ENCODE results near the gene IZUMO4. TPM values are rescaled to one million over a fixed set of nuclear protein-coding genes. Genes with fewer than 3 reads are reported as not detected.

IZUMO4 gene
- total RNA-seq, 2 experiments from 2014 or later = 17.4 to 17.9 TPM

DNA sequence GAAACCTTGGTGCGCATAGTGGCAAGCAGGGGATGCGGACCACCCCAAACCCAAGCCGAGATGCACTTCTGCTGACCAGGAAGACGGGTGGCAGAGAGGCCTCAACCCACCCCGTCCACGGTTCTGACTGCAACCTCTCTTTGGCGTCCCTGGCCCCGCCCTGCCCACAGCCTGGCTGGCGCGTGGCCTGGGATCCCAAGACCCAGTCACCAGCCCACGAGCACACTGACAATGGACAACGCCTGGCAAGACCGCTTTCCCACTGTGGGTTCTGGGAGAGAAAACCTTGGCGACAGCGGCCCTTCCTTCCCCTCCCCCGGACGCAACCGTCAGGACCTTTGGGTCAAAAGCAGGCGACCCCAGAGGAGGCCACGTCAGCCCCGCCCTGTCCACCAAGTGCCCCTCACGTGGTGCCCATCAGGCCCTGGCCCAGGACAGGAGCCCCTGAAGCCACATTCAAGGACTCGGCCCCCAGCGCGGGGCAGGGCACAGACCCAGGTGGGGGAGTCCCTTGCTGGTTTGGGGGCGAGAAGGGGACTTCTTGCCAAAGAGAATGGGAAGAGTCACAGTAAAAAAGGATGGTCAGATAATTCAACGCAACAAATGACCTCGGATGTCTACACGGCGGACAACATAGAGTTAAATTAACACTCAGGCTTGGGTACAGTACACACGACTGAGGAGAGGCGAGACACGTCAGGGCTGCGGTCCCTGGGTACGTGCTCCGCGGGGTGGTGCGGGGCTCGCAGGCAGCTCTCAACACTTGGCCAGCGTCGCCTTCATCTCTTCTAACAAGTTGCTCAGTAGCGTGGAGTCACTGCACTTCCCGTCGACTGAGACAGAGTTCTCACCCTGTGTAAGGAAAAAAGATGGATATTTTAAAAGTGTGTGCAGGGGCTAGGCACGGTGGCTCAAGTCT lies 5.0 kb downstream of the IZUMO4 start:
- CTCF ChIA-PET = no interaction called here
- H3K27me3 Mint-ChIP-seq = no peaks in the 10 kb centered on the region
- ATAC-seq (ENCODE audit: poor library complexity) = no peak

DNA sequence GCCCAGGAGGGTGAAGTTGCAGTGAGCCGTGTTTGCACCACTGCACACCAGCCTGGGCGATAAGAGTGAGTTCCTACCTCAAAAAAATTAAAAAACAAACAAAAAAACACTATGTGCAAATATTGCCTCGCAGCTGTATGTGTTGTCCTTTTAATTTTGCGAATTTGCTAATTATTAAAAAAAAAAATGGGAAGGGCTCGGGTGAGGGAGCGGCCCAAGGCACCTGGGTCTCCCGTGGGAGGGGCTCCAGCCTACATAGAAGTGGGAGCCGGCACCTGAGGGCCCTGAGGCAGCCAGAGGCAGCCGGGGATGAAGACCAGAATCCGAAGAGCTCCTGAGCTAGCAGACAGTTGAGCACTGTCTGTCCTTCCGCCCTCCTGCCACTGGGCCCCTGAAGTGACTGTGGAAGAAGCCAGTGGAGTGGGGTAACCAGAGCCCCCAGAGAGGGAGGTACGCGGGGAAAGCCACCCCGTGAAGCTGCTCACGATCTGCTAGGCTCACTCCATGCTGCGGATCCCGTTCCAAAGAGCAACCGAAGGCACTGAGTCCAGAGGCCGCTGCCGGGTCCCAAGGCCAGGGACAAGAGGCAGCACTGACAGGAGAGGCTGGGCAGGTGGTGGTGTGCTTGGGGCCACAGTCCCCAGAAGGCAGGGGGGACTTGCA lies 6.5 kb downstream of the IZUMO4 start:
- Mint-ChIP-seq H3K27me3 (no peaks in the 10 kb centered on the region), H3K4me1 (ENCODE audit: low read depth) (no peaks in the 10 kb centered on the region), H3K4me3 (no peak overlapping the region), H3K27ac (no peak overlapping the region), H3K36me3 (ENCODE audit: low read depth) (peaks cover 60% of the 10 kb centered on the region), H3K9me3 (no peaks in the 10 kb centered on the region)
- Histone ChIP-seq H3K4me3 (ENCODE audit: low read length) (no peak overlapping the region), H3K27ac (ENCODE audit: low read depth in 1 of 2, low read length in 2 of 2) (no peak overlapping the region), H3K4me1 (ENCODE audit: insufficient read depth, low read length) (peaks cover 4% of the 10 kb centered on the region), H3K27me3 (ENCODE audit: control insufficient read depth in 1 of 2, insufficient read depth in 2 of 2, low read length in 2 of 2) (no peaks in the 10 kb centered on the region), H3K36me3 (ENCODE audit: insufficient read depth, low read length) (peaks cover 69% of the 10 kb centered on the region), H3K9me3 (ENCODE audit: control insufficient read depth in 1 of 2, insufficient read depth in 1 of 2, low read length in 2 of 2) (peaks cover 4 to 18% of the 10 kb centered on the region in 2 experiments)
- ATAC-seq (ENCODE audit: poor library complexity) (no peak), DNase-seq (no peak)
- POLR2A ChIA-PET = interaction anchor here (0.6 kb wide), 1 partner anchor 173 kb away, joined by 3 read pairs; no protein-coding TSS in a partner anchor
- TF ChIP-seq, protein P1, sequence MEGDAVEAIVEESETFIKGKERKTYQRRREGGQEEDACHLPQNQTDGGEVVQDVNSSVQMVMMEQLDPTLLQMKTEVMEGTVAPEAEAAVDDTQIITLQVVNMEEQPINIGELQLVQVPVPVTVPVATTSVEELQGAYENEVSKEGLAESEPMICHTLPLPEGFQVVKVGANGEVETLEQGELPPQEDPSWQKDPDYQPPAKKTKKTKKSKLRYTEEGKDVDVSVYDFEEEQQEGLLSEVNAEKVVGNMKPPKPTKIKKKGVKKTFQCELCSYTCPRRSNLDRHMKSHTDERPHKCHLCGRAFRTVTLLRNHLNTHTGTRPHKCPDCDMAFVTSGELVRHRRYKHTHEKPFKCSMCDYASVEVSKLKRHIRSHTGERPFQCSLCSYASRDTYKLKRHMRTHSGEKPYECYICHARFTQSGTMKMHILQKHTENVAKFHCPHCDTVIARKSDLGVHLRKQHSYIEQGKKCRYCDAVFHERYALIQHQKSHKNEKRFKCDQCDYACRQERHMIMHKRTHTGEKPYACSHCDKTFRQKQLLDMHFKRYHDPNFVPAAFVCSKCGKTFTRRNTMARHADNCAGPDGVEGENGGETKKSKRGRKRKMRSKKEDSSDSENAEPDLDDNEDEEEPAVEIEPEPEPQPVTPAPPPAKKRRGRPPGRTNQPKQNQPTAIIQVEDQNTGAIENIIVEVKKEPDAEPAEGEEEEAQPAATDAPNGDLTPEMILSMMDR (IDR thresholded peaks at IDR 0.05) = no peak
- CTCF ChIA-PET = no interaction called here
- intact Hi-C loops (cut with DNase I, micrococcal nuclease) = no loop called here

More for the DNA sequence above, 5.0 kb downstream of the IZUMO4 start:
- no peak for DNase-seq
- H3K9me3 ChIP-seq (ENCODE audit: control insufficient read depth in 1 of 2, insufficient read depth in 1 of 2, low read length in 2 of 2) = peaks cover 4 to 18% of the 10 kb centered on the region in 2 experiments
- H3K36me3 Mint-ChIP-seq (ENCODE audit: low read depth) = peaks cover 48% of the 10 kb centered on the region
- TF ChIP-seq, protein P1 (IDR thresholded peaks at IDR 0.05) = no peak
- no peak overlapping the region for H3K4me3 ChIP-seq (ENCODE audit: low read length)
- H3K4me1 Mint-ChIP-seq (ENCODE audit: low read depth) = peaks cover 10% of the 10 kb centered on the region
- no peak overlapping the region for H3K27ac ChIP-seq (ENCODE audit: low read depth in 1 of 2, low read length in 2 of 2)
- H3K9me3 Mint-ChIP-seq = no peaks in the 10 kb centered on the region
- H3K4me3 Mint-ChIP-seq = no peak overlapping the region
- peaks cover 60% of the 10 kb centered on the region for H3K36me3 ChIP-seq (ENCODE audit: insufficient read depth, low read length)
- H3K27me3 ChIP-seq (ENCODE audit: control insufficient read depth in 1 of 2, insufficient read depth in 2 of 2, low read length in 2 of 2) = no peaks in the 10 kb centered on the region
- H3K4me1 ChIP-seq (ENCODE audit: insufficient read depth, low read length) = peaks cover 19% of the 10 kb centered on the region
- intact Hi-C loops (cut with DNase I, micrococcal nuclease) = no loop called here
- POLR2A ChIA-PET = no interaction called here
- H3K27ac Mint-ChIP-seq = no peak overlapping the region

DNA sequence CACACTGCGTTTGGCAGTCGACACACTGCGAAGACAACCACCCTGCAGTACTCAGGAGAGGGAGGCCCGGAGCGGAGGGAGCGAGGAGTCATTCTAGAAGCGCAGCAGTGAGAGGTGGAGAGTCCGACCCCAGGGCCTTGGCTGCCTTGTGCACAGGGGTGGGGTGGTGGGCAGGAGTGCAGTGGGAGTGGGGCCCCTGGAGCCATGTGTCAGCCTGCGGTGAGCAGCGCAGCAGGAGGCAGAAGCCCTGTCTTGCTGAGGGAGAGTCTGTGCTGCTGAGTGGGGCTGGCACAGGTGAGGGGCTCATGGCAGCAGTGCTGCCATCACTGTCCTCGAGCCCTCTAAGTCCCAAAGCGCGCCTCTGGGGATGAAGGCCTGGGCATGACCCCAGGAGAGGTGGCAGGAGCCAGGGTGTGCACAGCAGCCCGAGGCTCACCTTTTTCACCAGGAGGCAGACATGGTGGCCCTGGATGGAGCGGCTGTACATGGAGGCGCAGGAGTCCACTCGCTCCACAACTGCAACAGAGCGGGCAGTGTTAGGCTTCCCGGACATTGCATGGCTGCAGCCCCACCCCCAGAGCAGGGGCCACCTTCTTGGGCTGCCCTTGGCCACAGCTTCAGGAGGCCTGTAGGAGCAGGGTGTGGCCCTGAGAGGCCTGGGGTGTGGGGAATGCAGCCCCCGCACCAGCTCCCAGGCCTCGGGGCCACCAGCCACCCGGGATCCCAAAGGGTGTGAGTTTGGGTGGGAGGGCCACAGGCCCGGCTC lies 11.7 kb downstream of the IZUMO4 start:
- H3K9me3 Mint-ChIP-seq = no peaks in the 10 kb centered on the region
- H3K27me3 ChIP-seq (ENCODE audit: control insufficient read depth in 1 of 2, insufficient read depth in 2 of 2, low read length in 2 of 2) = no peaks in the 10 kb centered on the region
- no peak overlapping the region for H3K4me3 ChIP-seq (ENCODE audit: low read length)
- no peak for DNase-seq
- no peaks in the 10 kb centered on the region for H3K27me3 Mint-ChIP-seq
- peaks cover 87% of the 10 kb centered on the region for H3K36me3 ChIP-seq (ENCODE audit: insufficient read depth, low read length)
- TF ChIP-seq, protein P1 (IDR thresholded peaks at IDR 0.05) = no peak
- intact Hi-C loops (cut with DNase I, micrococcal nuclease) = no loop called here
- POLR2A ChIA-PET = no interaction called here
- ATAC-seq (ENCODE audit: poor library complexity) = no peak
- peaks cover 4 to 18% of the 10 kb centered on the region in 2 experiments for H3K9me3 ChIP-seq (ENCODE audit: control insufficient read depth in 1 of 2, insufficient read depth in 1 of 2, low read length in 2 of 2)
- CTCF ChIA-PET = no interaction called here
- no peaks in the 10 kb centered on the region for H3K4me1 Mint-ChIP-seq (ENCODE audit: low read depth)
- H3K36me3 Mint-ChIP-seq (ENCODE audit: low read depth) = peaks cover 68% of the 10 kb centered on the region
- peaks cover 11% of the 10 kb centered on the region for H3K4me1 ChIP-seq (ENCODE audit: insufficient read depth, low read length)
- H3K4me3 Mint-ChIP-seq = no peak overlapping the region
- no peak overlapping the region for H3K27ac ChIP-seq (ENCODE audit: low read depth in 1 of 2, low read length in 2 of 2)
- no peak overlapping the region for H3K27ac Mint-ChIP-seq
